GM23338 (cell line): Measurements from ENCODE around the gene KCNIP1. TPM values are rescaled to one million over a fixed set of nuclear protein-coding genes. Genes with fewer than 3 reads are reported as not detected.

ENCODE experiments used
- ATAC-seq: fragments of 200-7000 bp; cut with Tn5 transposase; 3 replicates; pipeline ENCODE4 v1.9.1; 2020
- DNase-seq: peaks from one replicate; pipeline ENCODE4 v3.0.0-alpha.2; 2015; ENCODE audit warnings: low spot score
- H2AFZ ChIP-seq: fragments of 200-600 bp; sonication (generic); 2 replicates; pipeline ENCODE4 v1.8.0; 2016; ENCODE audit warnings: antibody characterized with exemption, mild to moderate bottlenecking, moderate library complexity
- H3F3A ChIP-seq: fragments of 200-600 bp; sonication (generic); replicated peaks from 2 replicates; pipeline ENCODE4 v1.8.0; 2017; ENCODE audit warnings: antibody characterized with exemption, mixed run types, low read depth
- H3K27ac ChIP-seq: fragments of 200-600 bp; sonication (generic); 2 replicates; pipeline ENCODE4 v1.6.1; 2016; ENCODE audit warnings: low read depth
- H3K27me3 ChIP-seq: fragments of 200-600 bp; sonication (generic); 2 replicates; pipeline ENCODE4 v1.8.0; 2016; ENCODE audit warnings: mild to moderate bottlenecking, mixed run types, moderate library complexity; ENCODE audit not compliant: insufficient read depth
- H3K36me3 ChIP-seq: fragments of 200-600 bp; sonication (generic); 2 replicates; pipeline ENCODE4 v1.8.0; 2016; ENCODE audit warnings: mild to moderate bottlenecking; ENCODE audit not compliant: insufficient read depth
- H3K4me1 ChIP-seq: fragments of 200-600 bp; sonication (generic); 2 replicates; pipeline ENCODE4 v1.8.0; 2016; ENCODE audit warnings: mild to moderate bottlenecking, moderate library complexity; ENCODE audit not compliant: insufficient read depth
- H3K4me2 ChIP-seq: fragments of 200-600 bp; sonication (generic); 2 replicates; pipeline ENCODE4 v1.7.1; 2017; ENCODE audit warnings: mixed run types
- H3K4me3 ChIP-seq: fragments of 200-600 bp; sonication (generic); 2 replicates; pipeline ENCODE4 v1.6.1; 2016; ENCODE audit warnings: mixed run types
- H3K79me2 ChIP-seq: fragments of 200-600 bp; sonication (generic); replicated peaks from 2 replicates; pipeline ENCODE4 v1.8.0; 2017; ENCODE audit warnings: mild to moderate bottlenecking; ENCODE audit not compliant: insufficient read depth
- H3K9me2 ChIP-seq: fragments of 200-600 bp; sonication (generic); 2 replicates; pipeline ENCODE4 v1.8.0; 2017; ENCODE audit not compliant: insufficient read depth
- H4K20me1 ChIP-seq: fragments of 200-600 bp; sonication (generic); replicated peaks from 2 replicates; pipeline ENCODE4 v1.8.0; 2017; ENCODE audit warnings: mild to moderate bottlenecking; ENCODE audit not compliant: insufficient read depth
- H3K27ac Mint-ChIP-seq: 2 replicates; pipeline ENCODE4 v1.8.0; 2020; ENCODE audit warnings: inconsistent platforms, mild to moderate bottlenecking, moderate library complexity, mixed read lengths
- H3K27me3 Mint-ChIP-seq: 3 replicates; pipeline ENCODE4 v1.8.0; 2022; ENCODE audit warnings: low read depth, mild to moderate bottlenecking, moderate library complexity, mixed read lengths, inconsistent platforms; ENCODE audit not compliant: insufficient read depth, poor library complexity
- H3K36me3 Mint-ChIP-seq: 3 replicates; pipeline ENCODE4 v1.8.0; 2021; ENCODE audit warnings: low read depth, mild to moderate bottlenecking, inconsistent platforms, moderate library complexity, mixed read lengths
- H3K4me1 Mint-ChIP-seq: 3 replicates; pipeline ENCODE4 v1.8.0; 2020; ENCODE audit warnings: mild to moderate bottlenecking, inconsistent platforms, mixed read lengths
- H3K4me3 Mint-ChIP-seq: 3 replicates; pipeline ENCODE4 v1.8.0; 2021; ENCODE audit warnings: moderate library complexity, mild to moderate bottlenecking, inconsistent platforms, mixed read lengths
- H3K9me3 Mint-ChIP-seq: 3 replicates; pipeline ENCODE4 v1.8.0; 2020; ENCODE audit warnings: moderate library complexity, mild to moderate bottlenecking, inconsistent platforms, mixed read lengths
- EZH2phosphoT487 ChIP-seq: fragments of 200-600 bp; sonication (generic); IDR thresholded peaks from one replicate; pipeline ENCODE4 v1.8.1; 2018; ENCODE audit warnings: antibody characterized with exemption; ENCODE audit not compliant: unreplicated experiment
- JUNB ChIP-seq: IDR thresholded peaks from one replicate; pipeline ENCODE4 v1.6.1; 2016; ENCODE audit warnings: antibody characterized with exemption; ENCODE audit not compliant: unreplicated experiment
- NANOG ChIP-seq: IDR thresholded peaks from 2 replicates; pipeline ENCODE4 v1.6.1; 2016; ENCODE audit warnings: antibody characterized with exemption, borderline replicate concordance
- POLR2AphosphoS5 ChIP-seq: IDR thresholded peaks from 2 replicates; pipeline ENCODE4 v1.6.1; 2016; ENCODE audit warnings: antibody characterized with exemption, low read depth
- STAT1 ChIP-seq: IDR thresholded peaks from one replicate; pipeline ENCODE4 v1.6.1; 2016; ENCODE audit warnings: antibody characterized with exemption; ENCODE audit not compliant: unreplicated experiment
- ZNF114 ChIP-seq: fragments of 250-450 bp; sonication (Bioruptor Pico); IDR thresholded peaks from 2 replicates; pipeline ENCODE4 v1.5.0; 2020; ENCODE audit warnings: mild to moderate bottlenecking, moderate library complexity
- ZNF331 ChIP-seq: fragments of 250-450 bp; sonication (Bioruptor Pico); IDR thresholded peaks from 2 replicates; pipeline ENCODE4 v1.5.0; 2020; ENCODE audit warnings: low read depth, mild to moderate bottlenecking, moderate library complexity
- polyA plus RNA-seq: library from polyadenylated mRNA; unstranded; fragments of >200 nt; fragmentation: Nextera tagmentation; extraction: Ambion mirVana; gene quantifications from 2 replicates; pipeline ENCODE4 v1.2.1, GENCODE V29; 2016
- total RNA-seq: library from RNA; depleted of rRNA; stranded (reverse); fragments of >200 nt; shearing (Covaris generic); gene quantifications from 2 replicates; pipeline ENCODE4 v1.2.3, GENCODE V29; 2014
- TF ChIP-seq, protein P1 (sequence below), 2 experiments: fragments of 200-600 bp in 1 of 2; sonication (generic) in 1 of 2; conservative IDR thresholded peaks; 2 replicates each; pipeline versions ENCODE4 v1.5.1 to v1.6.1; 2016 to 2017; ENCODE audit warnings: antibody characterized with exemption in 2 of 2, low read depth in 2 of 2, mild to moderate bottlenecking in 2 of 2, moderate library complexity in 1 of 2
- TF ChIP-seq, protein P2 (sequence below): fragments of 250-450 bp; sonication (Bioruptor Pico); IDR thresholded peaks from 2 replicates; pipeline ENCODE4 v1.5.0; 2020; ENCODE audit warnings: mild to moderate bottlenecking, moderate library complexity
- TF ChIP-seq, protein P3 (sequence below): IDR thresholded peaks from one replicate; pipeline ENCODE4 v1.6.1; 2018; ENCODE audit warnings: antibody characterized with exemption; ENCODE audit not compliant: unreplicated experiment

KCNIP1 gene
- total and polyA plus RNA-seq, 2 experiments from 2014 or later, result 0.31 to 0.87 TPM

DNA sequence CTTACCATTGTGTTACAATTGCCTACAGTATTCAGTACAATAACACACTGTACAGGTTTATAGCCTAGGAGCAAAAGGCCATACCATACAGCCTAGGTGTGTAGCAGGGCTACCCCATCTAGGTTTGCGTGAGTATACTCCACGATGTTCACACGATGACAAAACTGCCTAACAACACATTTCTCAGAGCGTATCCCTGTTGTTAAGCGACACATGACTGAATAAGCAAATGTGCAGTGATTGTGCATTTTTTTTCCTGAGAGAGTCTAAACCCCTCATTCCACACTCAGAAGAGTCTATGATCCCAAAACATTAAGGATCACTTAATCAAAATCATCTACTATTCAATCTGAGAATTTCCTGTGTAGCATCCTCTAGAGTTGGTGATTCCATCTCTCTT lies 211.3 kb downstream of the KCNIP1 start:
- Mint-ChIP-seq H3K27ac (no peak overlapping the region), H3K9me3 (peaks cover 20% of the 10 kb centered on the region), H3K4me1 (peaks cover 3% of the 10 kb centered on the region; the same call in 2 of the 3 replicates), H3K4me3 (no peak overlapping the region), H3K36me3 (peaks cover 8% of the 10 kb centered on the region), H3K27me3 (peaks cover 7% of the 10 kb centered on the region)
- H3K4me3 ChIP-seq, result no peak overlapping the region
- H3K4me1 ChIP-seq, result no peaks in the 10 kb centered on the region
- H3K79me2 ChIP-seq, result no peaks in the 10 kb centered on the region
- H3K36me3 ChIP-seq, result no peaks in the 10 kb centered on the region
- ATAC-seq, result no peak
- TF ChIP-seq, protein P1, sequence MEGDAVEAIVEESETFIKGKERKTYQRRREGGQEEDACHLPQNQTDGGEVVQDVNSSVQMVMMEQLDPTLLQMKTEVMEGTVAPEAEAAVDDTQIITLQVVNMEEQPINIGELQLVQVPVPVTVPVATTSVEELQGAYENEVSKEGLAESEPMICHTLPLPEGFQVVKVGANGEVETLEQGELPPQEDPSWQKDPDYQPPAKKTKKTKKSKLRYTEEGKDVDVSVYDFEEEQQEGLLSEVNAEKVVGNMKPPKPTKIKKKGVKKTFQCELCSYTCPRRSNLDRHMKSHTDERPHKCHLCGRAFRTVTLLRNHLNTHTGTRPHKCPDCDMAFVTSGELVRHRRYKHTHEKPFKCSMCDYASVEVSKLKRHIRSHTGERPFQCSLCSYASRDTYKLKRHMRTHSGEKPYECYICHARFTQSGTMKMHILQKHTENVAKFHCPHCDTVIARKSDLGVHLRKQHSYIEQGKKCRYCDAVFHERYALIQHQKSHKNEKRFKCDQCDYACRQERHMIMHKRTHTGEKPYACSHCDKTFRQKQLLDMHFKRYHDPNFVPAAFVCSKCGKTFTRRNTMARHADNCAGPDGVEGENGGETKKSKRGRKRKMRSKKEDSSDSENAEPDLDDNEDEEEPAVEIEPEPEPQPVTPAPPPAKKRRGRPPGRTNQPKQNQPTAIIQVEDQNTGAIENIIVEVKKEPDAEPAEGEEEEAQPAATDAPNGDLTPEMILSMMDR (conservative IDR thresholded peaks at IDR 0.05; ENCODE audit: low read depth in 2 of 2), result no peak
- TF ChIP-seq STAT1 (no peak), NANOG (no peak), ZNF331 (CRISPR knock-in tag) (no peak), ZNF114 (CRISPR knock-in tag) (no peak), POLR2AphosphoS5 (no peak), JUNB (no peak), EZH2phosphoT487 (no peak)
- TF ChIP-seq, protein P2, sequence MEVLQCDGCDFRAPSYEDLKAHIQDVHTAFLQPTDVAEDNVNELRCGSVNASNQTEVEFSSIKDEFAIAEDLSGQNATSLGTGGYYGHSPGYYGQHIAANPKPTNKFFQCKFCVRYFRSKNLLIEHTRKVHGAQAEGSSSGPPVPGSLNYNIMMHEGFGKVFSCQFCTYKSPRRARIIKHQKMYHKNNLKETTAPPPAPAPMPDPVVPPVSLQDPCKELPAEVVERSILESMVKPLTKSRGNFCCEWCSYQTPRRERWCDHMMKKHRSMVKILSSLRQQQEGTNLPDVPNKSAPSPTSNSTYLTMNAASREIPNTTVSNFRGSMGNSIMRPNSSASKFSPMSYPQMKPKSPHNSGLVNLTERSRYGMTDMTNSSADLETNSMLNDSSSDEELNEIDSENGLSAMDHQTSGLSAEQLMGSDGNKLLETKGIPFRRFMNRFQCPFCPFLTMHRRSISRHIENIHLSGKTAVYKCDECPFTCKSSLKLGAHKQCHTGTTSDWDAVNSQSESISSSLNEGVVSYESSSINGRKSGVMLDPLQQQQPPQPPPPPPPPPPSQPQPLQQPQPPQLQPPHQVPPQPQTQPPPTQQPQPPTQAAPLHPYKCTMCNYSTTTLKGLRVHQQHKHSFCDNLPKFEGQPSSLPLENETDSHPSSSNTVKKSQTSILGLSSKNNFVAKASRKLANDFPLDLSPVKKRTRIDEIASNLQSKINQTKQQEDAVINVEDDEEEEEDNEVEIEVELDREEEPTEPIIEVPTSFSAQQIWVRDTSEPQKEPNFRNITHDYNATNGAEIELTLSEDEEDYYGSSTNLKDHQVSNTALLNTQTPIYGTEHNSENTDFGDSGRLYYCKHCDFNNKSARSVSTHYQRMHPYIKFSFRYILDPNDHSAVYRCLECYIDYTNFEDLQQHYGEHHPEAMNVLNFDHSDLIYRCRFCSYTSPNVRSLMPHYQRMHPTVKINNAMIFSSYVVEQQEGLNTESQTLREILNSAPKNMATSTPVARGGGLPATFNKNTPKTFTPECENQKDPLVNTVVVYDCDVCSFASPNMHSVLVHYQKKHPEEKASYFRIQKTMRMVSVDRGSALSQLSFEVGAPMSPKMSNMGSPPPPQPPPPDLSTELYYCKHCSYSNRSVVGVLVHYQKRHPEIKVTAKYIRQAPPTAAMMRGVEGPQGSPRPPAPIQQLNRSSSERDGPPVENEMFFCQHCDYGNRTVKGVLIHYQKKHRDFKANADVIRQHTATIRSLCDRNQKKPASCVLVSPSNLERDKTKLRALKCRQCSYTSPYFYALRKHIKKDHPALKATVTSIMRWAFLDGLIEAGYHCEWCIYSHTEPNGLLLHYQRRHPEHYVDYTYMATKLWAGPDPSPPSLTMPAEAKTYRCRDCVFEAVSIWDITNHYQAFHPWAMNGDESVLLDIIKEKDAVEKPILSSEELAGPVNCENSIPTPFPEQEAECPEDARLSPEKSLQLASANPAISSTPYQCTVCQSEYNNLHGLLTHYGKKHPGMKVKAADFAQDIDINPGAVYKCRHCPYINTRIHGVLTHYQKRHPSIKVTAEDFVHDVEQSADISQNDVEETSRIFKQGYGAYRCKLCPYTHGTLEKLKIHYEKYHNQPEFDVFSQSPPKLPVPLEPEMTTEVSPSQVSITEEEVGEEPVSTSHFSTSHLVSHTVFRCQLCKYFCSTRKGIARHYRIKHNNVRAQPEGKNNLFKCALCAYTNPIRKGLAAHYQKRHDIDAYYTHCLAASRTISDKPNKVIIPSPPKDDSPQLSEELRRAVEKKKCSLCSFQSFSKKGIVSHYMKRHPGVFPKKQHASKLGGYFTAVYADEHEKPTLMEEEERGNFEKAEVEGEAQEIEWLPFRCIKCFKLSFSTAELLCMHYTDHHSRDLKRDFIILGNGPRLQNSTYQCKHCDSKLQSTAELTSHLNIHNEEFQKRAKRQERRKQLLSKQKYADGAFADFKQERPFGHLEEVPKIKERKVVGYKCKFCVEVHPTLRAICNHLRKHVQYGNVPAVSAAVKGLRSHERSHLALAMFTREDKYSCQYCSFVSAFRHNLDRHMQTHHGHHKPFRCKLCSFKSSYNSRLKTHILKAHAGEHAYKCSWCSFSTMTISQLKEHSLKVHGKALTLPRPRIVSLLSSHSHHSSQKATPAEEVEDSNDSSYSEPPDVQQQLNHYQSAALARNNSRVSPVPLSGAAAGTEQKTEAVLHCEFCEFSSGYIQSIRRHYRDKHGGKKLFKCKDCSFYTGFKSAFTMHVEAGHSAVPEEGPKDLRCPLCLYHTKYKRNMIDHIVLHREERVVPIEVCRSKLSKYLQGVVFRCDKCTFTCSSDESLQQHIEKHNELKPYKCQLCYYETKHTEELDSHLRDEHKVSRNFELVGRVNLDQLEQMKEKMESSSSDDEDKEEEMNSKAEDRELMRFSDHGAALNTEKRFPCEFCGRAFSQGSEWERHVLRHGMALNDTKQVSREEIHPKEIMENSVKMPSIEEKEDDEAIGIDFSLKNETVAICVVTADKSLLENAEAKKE (CRISPR knock-in tag), result no peak
- TF ChIP-seq, protein P3, sequence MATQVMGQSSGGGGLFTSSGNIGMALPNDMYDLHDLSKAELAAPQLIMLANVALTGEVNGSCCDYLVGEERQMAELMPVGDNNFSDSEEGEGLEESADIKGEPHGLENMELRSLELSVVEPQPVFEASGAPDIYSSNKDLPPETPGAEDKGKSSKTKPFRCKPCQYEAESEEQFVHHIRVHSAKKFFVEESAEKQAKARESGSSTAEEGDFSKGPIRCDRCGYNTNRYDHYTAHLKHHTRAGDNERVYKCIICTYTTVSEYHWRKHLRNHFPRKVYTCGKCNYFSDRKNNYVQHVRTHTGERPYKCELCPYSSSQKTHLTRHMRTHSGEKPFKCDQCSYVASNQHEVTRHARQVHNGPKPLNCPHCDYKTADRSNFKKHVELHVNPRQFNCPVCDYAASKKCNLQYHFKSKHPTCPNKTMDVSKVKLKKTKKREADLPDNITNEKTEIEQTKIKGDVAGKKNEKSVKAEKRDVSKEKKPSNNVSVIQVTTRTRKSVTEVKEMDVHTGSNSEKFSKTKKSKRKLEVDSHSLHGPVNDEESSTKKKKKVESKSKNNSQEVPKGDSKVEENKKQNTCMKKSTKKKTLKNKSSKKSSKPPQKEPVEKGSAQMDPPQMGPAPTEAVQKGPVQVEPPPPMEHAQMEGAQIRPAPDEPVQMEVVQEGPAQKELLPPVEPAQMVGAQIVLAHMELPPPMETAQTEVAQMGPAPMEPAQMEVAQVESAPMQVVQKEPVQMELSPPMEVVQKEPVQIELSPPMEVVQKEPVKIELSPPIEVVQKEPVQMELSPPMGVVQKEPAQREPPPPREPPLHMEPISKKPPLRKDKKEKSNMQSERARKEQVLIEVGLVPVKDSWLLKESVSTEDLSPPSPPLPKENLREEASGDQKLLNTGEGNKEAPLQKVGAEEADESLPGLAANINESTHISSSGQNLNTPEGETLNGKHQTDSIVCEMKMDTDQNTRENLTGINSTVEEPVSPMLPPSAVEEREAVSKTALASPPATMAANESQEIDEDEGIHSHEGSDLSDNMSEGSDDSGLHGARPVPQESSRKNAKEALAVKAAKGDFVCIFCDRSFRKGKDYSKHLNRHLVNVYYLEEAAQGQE, result no peak
- H3K27me3 ChIP-seq, result no peaks in the 10 kb centered on the region
- DNase-seq, result no peak
- no peak overlapping the region for H3K27ac ChIP-seq
- no peaks in the 10 kb centered on the region for H4K20me1 ChIP-seq
- no peak overlapping the region for H2AFZ ChIP-seq
- no peaks in the 10 kb centered on the region for H3F3A ChIP-seq
- no peaks in the 10 kb centered on the region for H3K9me2 ChIP-seq
- no peak overlapping the region for H3K4me2 ChIP-seq
